Fibroblast of upper back skin (primary cell): ENCODE data around the gene SPINK7.

ENCODE experiments used
- DNase-seq: peaks from one replicate; pipeline ENCODE4 v3.0.0-alpha.2; 2013

SPINK7 gene

GRCh38 chr5:148343603-148344487 lies 31.6 kb downstream of the SPINK7 start:
- no peak for DNase-seq

GRCh38 chr5:148347706-148348105 lies 35.5 kb downstream of the SPINK7 start:
- DNase-seq, result no peak

GRCh38 chr5:148352696-148353095 lies 40.5 kb downstream of the SPINK7 start:
- no peak for DNase-seq

- no peak for DNase-seq
Observed at GRCh38 chr5:148353634-148354033, 41.4 kb downstream of the SPINK7 start.

GRCh38 chr5:148364343-148364742 lies 52.1 kb downstream of the SPINK7 start:
- no peak for DNase-seq
